T47D (cell line): ENCODE measurements around the gene MPHOSPH8.
"Not testable (repeated sequence)": the region's sequence is repeated elsewhere in the genome, so short reads cannot be mapped to it uniquely, and the experiment has no call there.

Source experiments
- DNase-seq, 2 experiments: peaks; one replicate each; pipeline versions ENCODE4 v3.0.0 to v3.0.0-alpha.2; 2011 to 2012; ENCODE audit warnings: low read depth in 1 of 2, low spot score in 1 of 2
- JUND ChIP-seq: IDR thresholded peaks from 2 replicates; pipeline ENCODE4 v1.6.1; 2012; ENCODE audit warnings: low read depth
- in situ Hi-C: cut with HindIII; loops from 2 replicates; pipeline ENCODE4 v1.10.0; 2016; ENCODE audit warnings: low sequenced_read_pairs, low pct_unique_long_range_greater_than_20kb

MPHOSPH8 gene

GRCh38 chr13:19604306-19604705 lies 29.2 kb upstream of the MPHOSPH8 start:
- DNase-seq: no peak
- in situ Hi-C loops: no loop called here
- TF ChIP-seq JUND: no peak

- no peak for TF ChIP-seq JUND
- in situ Hi-C loops: no loop called here
- DNase-seq: no peak
Observed at GRCh38 chr13:19605161-19605955, 28.1 kb upstream of the MPHOSPH8 start.

GRCh38 chr13:19606152-19606551 lies 27.3 kb upstream of the MPHOSPH8 start:
- in situ Hi-C loops: no loop called here
- TF ChIP-seq JUND: no peak
- DNase-seq: no peak

- no peak for DNase-seq
- in situ Hi-C loops: no loop called here
- TF ChIP-seq JUND: no peak
Observed at GRCh38 chr13:19606737-19607136, 26.7 kb upstream of the MPHOSPH8 start.

GRCh38 chr13:19607523-19608078 lies 25.9 kb upstream of the MPHOSPH8 start:
- in situ Hi-C loops: no loop called here
- TF ChIP-seq JUND: no peak
- no peak for DNase-seq

- peak in 1 of 2 experiments; percentile 49 for DNase-seq
- in situ Hi-C loops: no loop called here
- TF ChIP-seq JUND: no peak
Observed at GRCh38 chr13:19618977-19619376, 14.5 kb upstream of the MPHOSPH8 start.

- in situ Hi-C loops: no loop called here
- no peak for TF ChIP-seq JUND
Observed at GRCh38 chr13:19622193-19622592, 11.3 kb upstream of the MPHOSPH8 start.

GRCh38 chr13:19624265-19624664 lies 9.2 kb upstream of the MPHOSPH8 start:
- no peak for DNase-seq
- TF ChIP-seq JUND: no peak
- in situ Hi-C loops: no loop called here

More at GRCh38 chr13:19622193-19622592, 11.3 kb upstream of the MPHOSPH8 start:
- peak in 1 of 2 experiments; percentile 69 for DNase-seq

- in situ Hi-C loops: no loop called here
- TF ChIP-seq JUND: no peak
- DNase-seq: no peak
Observed at GRCh38 chr13:19632915-19633478, 462 bp upstream of the MPHOSPH8 start.

- no peak for TF ChIP-seq JUND
- DNase-seq: peak in 1 of 2 experiments; percentile 40
- in situ Hi-C loops: no loop called here
Observed at GRCh38 chr13:19634256-19634740, 839 bp downstream of the MPHOSPH8 start.

- in situ Hi-C loops, DNase-seq: not testable (repeated sequence)
Observed at GRCh38 chr13:19635926-19636325, 2.5 kb downstream of the MPHOSPH8 start.

- in situ Hi-C loops: no loop called here
- TF ChIP-seq JUND: no peak
- no peak for DNase-seq
Observed at GRCh38 chr13:19643652-19644051, 10.2 kb downstream of the MPHOSPH8 start.

- in situ Hi-C loops: no loop called here
- DNase-seq: no peak
- TF ChIP-seq JUND: no peak
Observed at GRCh38 chr13:19645000-19645399, 11.5 kb downstream of the MPHOSPH8 start.
